Measurements from ENCODE around the gene SLFNL1.

DNA sequence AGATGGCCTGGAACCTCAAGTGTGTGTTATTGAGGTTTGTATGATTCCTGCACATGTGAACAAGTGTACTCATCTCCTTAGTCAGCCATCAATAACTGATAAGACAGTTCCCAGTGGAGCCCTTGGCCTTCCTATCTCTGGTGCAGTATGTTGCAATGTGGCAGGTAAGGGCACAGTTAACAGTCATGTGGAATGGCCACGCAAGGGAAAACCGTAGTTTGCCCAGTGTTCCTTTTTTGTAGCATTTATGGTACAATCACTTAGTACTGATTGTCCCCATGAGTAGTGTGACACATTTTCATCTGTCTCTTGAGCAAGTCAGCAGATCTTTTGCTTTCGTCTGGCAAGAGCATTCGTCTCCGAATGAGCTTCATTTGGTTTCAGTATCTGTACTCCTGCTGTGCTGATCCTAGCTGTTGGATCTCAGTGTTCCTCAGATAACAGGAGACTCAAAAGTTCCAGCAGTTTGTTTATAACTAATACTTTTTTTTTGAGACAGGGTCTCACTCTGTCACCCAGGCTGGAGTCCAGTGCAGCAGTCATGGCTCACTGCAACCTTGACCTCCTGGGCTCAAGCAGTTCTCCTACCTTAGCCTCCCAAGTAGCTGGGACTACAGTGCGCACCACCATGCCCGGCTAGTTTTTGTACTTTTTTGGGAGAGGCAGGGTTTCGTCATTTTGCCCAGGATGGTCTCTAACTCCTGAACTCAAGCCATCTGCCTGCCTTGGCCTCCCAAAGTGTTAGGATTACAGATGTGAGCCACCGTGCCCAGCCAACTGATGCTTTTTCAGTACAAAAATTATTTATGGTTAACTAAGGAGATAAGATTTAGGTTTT is 33.9 kb downstream of the SLFNL1 start:
- TF ChIP-seq, protein P1, sequence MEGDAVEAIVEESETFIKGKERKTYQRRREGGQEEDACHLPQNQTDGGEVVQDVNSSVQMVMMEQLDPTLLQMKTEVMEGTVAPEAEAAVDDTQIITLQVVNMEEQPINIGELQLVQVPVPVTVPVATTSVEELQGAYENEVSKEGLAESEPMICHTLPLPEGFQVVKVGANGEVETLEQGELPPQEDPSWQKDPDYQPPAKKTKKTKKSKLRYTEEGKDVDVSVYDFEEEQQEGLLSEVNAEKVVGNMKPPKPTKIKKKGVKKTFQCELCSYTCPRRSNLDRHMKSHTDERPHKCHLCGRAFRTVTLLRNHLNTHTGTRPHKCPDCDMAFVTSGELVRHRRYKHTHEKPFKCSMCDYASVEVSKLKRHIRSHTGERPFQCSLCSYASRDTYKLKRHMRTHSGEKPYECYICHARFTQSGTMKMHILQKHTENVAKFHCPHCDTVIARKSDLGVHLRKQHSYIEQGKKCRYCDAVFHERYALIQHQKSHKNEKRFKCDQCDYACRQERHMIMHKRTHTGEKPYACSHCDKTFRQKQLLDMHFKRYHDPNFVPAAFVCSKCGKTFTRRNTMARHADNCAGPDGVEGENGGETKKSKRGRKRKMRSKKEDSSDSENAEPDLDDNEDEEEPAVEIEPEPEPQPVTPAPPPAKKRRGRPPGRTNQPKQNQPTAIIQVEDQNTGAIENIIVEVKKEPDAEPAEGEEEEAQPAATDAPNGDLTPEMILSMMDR (IDR thresholded peaks at IDR 0.05), result no peak
- no peak for TF ChIP-seq EP300 (IDR thresholded peaks at IDR 0.05)

Measured in suprapubic skin (tissue), 3 donors.